Smooth muscle cell of the brain vasculature (primary cell): Measurements from ENCODE around the gene RBMS3.
"Not testable (repeated sequence)": the region's sequence is repeated elsewhere in the genome, so short reads cannot be mapped to it uniquely, and the experiment has no call there.

Source experiments
- DNase-seq: peaks from one replicate; pipeline ENCODE4 v3.0.0-alpha.2; 2012; ENCODE audit warnings: low read depth, low spot score

RBMS3 gene

DNA sequence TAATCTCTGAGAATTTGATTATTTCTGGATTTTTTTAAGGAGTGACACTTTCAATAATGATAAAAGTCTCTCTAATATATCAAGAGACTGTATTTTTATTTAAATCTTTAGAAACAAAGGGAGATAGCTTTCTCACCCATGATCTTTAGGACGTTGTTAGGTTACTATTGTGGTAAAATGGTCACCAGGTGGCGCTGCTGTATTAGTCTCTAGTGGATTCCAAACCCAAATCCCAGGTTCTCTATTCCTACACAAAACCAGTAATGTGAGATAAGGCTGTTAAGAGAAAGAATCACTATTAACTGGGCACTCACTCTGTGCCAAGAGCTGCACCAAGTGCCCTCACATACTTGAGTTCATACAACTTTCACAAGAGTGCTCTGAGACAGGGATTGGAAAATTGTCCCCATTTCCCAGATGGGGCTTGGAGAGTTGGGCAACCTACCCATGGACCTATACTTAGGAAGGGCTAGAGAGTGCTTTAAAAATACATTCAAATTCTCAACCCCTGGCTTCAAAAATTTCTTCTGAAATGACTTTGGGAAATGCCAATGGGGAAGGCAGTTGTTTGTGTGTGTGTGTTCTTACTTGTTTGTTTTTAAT, 732.2 kb downstream of the RBMS3 start:
- DNase-seq: peak; percentile 52

DNA sequence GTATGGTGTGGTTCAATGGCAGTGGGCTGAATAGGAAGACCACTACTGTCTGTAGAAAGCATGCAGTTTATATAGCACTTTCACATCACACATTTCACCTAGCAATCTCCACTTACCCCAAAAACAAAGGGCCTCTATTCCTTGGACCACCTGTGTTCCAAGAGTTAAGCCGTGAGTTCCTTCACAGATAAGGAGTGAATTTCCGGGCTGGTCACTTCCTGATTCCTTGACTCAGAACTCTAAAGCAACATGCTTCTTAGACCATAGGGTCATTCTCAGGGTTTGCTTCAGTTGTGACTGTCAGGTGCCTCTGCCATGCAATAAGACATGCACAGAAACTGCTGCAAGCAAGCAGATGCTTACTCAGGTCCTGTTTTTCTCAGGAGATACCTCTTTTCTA, 737.0 kb downstream of the RBMS3 start:
- DNase-seq: no peak

DNA sequence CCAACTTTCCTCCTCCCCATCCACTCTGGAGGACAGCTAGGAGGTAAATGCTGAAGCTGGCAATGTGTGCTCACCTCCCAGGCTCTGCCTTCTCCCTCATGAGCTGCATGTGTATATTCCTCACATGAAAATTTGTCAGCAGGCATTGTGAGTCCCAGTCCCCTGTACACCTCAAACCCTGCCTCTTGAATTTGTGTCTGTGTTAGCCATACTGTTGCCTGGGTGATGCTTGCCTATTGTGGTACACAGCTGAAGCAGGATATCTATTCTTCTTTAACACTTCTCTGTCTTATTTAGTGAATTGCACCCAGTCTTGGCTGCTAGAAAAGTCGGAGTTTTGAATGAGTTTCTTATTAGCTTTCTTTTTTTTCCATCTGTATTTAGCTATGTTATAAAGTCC, 739.5 kb downstream of the RBMS3 start:
- no peak for DNase-seq

DNA sequence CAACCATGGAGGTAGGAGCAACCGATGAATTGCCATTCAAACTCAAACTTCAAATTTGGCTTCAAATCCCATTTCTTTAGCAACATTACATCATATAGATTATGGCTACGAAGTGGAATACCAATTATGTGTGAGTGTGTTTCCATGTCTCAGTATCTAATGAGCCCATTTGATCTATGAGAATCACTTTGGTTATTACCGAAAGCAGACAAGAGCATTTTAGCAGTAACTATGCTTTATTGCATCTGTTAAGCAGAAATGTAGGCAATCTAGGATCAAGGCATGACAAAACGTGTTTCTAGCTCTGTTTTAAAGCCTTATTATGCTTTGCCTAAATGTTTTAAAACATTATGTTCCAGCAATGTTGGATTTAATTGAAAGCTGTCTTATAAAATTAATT, 743.6 kb downstream of the RBMS3 start:
- no peak for DNase-seq

DNA sequence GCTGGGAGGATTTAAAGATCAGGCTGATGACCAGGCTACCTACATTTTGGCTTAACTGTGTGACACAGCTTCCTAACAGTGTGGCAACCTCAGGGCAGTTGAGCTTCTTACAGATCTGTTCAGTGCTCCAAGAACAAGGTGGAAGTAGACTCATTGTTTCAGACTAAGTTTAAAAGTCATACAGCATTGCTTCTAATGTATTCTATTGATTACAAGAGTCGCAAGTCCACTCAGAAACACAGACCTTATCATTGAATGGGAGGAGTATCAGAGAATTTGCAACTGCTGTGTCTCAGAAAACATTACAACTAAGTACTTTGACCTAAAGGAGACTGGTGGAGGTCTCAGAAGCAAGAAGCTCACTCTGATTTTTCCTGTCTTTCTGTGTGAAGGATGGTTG, 746.0 kb downstream of the RBMS3 start:
- no peak for DNase-seq

DNA sequence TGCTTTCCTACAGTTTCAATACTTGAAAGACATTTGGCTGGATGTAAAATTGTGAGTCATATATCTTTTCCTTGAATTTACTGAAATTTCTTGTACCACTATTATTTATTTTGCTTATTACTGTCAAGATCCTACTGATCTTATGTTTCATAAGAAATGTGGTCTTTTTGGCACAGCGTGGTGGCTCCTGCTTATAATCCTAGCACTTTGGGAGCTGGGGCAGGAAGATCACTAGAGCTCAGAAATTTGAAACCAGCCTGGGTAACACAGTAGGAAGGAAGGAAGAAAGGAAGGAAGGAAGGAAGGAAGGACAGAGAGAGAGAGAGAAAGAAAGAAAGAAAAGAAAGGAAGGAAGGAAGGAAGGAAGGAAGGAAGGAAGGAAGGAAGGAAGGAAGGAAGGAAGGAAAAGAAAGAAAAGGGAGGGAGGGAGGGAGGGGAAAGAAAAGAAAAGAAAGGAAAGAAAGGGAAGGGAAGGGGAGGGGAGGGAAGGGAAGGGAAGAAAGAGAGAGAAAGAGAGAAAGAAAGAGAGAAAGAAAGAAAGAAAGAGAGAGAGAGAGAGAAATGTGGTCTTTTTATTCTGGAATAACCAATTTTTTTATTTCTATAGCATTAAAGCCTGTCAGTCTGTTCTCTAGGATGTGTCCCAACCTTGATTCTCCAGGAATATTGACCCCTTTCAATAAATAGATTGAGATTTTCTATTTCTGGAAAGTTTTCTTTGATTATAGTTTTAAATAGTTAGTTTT, 753.5 kb downstream of the RBMS3 start:
- peak; percentile 24 for DNase-seq

DNA sequence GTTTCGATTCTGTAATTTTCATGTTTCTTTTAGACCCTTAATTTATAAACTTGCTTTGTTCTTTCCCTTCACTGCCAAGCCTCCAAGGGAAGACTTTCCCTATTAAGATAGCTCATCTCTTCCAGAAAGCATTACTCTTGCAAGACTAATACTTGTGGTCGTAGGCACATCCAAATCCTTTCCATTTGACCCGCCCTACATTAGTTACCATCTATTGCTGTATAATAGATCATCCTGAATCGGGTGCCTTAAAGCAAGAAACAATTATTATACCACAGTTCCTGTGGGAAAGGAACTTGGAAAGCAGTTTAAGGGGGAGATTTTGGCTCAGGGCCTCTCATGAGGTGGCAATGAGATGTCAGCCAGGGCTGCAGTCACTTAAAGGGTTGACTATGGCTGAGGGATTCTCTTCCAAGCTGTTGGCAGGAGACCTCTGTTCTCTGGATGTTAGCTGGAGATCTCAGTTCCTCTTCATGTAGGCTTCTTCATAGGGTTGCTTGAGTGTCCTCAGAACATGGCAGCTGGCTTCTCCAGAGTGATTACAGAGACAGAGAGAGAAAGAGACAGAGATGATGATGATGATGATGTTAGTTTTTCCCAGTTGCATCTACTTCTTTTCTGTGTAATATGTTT, 755.2 kb downstream of the RBMS3 start:
- no peak for DNase-seq

DNA sequence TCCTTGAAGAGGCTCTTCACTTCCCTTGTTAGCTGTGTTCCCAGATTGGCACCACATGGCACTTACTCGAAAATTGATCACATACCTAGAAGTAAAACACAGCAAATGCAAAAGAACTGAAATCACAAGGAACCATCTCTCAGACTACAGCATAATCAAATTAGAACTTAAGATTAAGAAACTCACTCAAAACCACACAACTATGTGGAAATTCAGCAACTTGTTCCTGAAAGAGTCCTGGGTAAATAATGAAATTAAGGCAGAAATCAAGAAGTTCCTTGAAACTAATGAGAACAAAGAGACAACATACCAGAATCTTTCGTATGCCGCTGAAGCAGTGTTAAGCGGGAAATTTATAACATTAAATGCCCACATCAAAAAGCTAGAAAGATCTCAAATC, 759.3 kb downstream of the RBMS3 start:
- DNase-seq: no peak

DNA sequence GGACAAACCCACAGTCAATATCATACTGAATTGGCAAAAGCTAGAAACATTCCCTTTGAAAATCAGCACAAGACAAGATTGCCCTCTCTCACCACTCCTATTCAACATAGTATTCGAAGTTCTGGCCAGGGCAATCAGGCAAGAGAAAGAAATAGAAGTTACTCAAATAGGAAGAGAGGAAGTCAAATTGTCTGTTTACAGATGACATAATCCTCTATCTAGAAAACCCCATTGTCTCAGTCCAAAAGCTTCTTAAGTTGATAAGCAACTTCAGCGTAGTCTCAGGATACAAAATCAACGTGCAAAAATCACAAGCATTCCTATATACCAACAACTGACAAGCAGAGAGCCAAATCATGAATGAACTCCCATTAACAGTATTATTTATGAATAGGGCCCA, 760.6 kb downstream of the RBMS3 start:
- DNase-seq: not testable (repeated sequence)

DNA sequence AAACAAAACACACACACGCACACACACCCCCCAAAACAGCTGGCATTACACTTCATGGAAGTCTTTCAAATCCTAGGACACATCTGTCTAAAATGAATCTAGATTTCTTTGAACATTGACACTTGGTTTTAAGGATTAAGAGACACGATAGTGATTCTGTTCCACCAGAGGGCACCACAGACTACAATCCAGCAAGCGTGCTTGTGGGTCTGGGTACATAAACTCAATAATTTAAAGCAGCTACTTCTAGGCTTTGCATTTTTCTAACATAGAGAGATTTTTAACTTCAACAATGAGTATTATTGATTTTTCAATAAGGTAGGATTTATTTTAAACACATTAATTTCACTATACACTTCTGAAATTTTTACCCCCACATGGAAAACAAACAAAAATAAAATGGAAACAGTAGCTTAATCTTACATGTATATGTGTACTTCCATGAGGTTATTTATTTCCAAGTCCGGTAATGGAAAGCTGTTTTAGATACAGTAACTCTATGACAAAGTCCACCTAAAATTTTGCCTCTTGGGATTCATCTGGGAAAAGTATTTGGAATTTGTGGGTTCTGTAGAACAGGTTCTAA, 761.5 kb downstream of the RBMS3 start:
- peak; percentile 75 for DNase-seq

DNA sequence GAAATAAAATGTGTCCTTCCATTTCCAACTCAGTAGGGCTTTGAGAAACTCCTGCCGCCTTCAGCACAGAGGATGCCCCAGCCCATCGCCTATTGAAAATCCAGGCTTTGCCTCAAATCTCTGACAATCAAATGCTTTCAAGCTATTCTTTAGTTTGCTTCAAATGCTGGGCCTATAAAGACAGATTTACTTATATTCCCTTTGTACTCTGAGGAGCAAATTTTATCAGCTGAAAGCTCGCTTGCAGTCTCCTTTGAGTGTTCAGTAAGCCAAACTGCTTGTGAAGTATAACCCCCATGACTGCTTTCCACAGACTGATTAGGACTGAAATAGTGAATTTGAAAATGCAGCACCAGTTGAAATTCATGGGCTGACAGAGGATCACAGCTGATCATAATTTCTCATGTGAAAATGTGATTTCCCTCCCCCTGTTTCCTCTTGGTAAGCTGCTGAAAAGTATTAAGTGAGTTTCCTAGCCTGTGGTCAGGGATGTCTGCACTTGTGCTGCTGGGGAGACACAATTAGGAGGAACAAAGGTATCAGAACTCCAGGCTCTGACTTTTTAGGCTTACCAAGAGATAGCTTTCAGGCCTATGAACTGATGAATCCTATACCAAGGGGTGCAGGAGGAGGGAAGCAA, 762.2 kb downstream of the RBMS3 start:
- no peak for DNase-seq

DNA sequence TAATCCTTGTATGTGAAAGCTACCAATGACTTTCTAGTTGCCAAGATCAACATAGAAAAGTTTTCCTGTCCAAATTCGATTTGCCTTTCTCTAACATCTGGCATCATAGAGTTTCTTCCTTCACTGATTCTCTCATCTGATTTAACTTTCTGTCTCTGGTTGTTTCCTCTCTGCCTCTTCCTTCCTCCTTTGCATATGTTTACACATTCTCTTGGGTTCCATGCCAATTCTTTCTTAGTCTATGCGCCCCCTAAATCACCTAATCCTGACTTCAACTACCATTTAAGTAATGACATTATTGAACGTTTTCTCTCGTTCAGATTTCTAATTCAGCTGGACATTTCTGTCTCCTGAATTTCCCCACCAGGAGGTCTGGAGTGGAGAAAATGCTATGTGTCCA, 763.6 kb downstream of the RBMS3 start:
- no peak for DNase-seq

DNA sequence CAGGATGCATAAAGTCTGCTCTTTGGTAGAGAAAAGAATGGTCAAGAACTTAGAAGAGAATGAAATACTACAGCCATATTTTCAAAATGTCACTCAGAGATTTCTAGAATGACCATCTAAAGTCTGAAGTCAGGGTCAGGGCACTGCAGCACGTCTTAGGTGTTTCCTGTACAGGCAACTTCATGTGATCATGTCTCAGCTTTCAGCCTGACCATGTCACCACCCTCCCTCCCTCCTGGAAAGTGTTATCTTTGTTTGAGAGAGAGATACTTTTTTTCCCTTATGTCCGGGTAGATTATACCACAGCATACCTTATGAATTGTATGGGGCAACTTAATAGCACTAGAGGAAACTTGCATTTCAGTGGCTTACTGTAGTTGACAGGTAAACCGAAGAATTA, 767.6 kb downstream of the RBMS3 start:
- DNase-seq: no peak

DNA sequence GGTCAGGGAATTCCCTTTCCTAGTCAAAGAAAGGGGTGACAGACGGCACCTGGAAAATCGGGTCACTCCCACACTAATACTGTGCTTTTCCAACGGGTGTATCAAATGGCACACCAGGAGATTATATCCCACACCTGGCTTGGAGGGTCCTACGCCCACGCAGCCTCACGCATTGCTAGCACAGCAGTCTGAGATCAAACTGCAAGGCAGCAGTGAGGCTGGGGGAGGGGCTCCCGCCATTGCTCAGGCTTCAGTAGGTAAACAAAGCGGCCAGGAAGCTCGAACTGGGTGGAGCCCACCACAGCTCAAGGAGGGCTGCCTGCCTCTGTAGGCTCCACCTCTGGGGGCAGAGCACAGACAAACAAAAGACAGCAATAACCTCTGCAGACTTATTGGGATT, 769.2 kb downstream of the RBMS3 start:
- DNase-seq: not testable (repeated sequence)

DNA sequence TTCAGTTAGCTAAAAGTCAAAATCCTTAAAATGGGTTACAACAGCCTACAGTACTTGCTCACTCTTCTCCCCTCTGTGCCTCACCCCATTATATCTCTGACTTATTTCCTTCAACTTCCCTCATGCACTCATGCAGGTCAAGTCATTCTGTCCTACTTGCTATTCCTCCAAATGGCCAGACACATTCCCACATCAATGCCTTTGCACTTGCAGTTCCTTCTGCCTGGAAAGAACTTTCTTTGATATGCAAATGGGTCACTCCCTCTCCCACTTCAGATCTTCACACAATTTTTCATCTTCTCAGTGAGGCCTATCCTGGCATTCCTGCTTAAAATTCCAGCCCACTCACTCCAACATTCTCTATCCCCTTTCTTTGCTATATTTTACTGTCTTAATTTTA, 778.4 kb downstream of the RBMS3 start:
- no peak for DNase-seq
